SK-MEL-5 (cell line): Measurements from ENCODE around the gene NFKBIE. TPM values are rescaled to one million over a fixed set of nuclear protein-coding genes. Genes with fewer than 3 reads are reported as not detected.

Source experiments
- small RNA-seq, 2 experiments: library from RNA; depleted of rRNA; stranded (forward); fragments of <200 nt; gene quantifications; one replicate each; pipeline ENCODE3, GENCODE V24; 2014
- total RNA-seq: library from RNA; depleted of rRNA; stranded (reverse); fragments of >200 nt; shearing (Covaris generic); gene quantifications from 2 replicates; pipeline ENCODE4 v1.2.3, GENCODE V29; 2014; rRNA removed

Gene NFKBIE
- total RNA-seq, 1 experiment from 2014 or later = 12.5 TPM

Small RNA genes lying within 50 kb of the gene (small RNA-seq; reads per million reads assigned to genes)
- 0 reads per million in 2 experiments for gene RN7SL811P

Other genes with a start within 250 kb of the NFKBIE start
- gene MRPL14, start 138.1 kb downstream of the NFKBIE start, total RNA-seq = 60.0 and 61.2 TPM in 2 replicates
- gene TMEM63B, start 138.0 kb downstream of the NFKBIE start, total RNA-seq = 23.6 and 27.6 TPM in 2 replicates
- not detected in 2 replicates for gene CAPN11, start 106.7 kb downstream of the NFKBIE start, total RNA-seq
- not detected in 2 replicates for gene MYMX, start 48.6 kb downstream of the NFKBIE start, total RNA-seq
- 8.6 and 9.3 TPM in 2 replicates for gene SLC29A1, start 42.0 kb downstream of the NFKBIE start, total RNA-seq
- gene HSP90AB1, start 18.4 kb downstream of the NFKBIE start, total RNA-seq = 1,764 and 1,784 TPM in 2 replicates
- gene SLC35B2, start 8.0 kb downstream of the NFKBIE start, total RNA-seq = 334 and 361 TPM in 2 replicates
- gene TMEM151B, start 4.9 kb upstream of the NFKBIE start, total RNA-seq = 0.05 and 0.16 TPM in 2 replicates
- 21.7 and 22.2 TPM in 2 replicates for gene AARS2, start 47.8 kb upstream of the NFKBIE start, total RNA-seq
- 0.53 and 0.74 TPM in 2 replicates for gene SPATS1, start 77.1 kb upstream of the NFKBIE start, total RNA-seq
- gene CDC5L, start 122.2 kb upstream of the NFKBIE start, total RNA-seq = 24.6 and 24.9 TPM in 2 replicates